Smooth muscle cell (in vitro differentiated cells): ENCODE measurements around the gene AMOTL1. TPM values are rescaled to one million over a fixed set of nuclear protein-coding genes. Genes with fewer than 3 reads are reported as not detected.

Experiments
- DNase-seq: peaks from one replicate; lab custom pipeline; 2025; ENCODE audit not compliant: unreplicated experiment; lab: John Stamatoyannopoulos, UW
- H2AFZ ChIP-seq: fragments of 200-600 bp; sonication (generic); 2 replicates; pipeline ENCODE4 v1.6.0; 2016; ENCODE audit warnings: antibody characterized with exemption, low read depth, mild to moderate bottlenecking
- H3F3A ChIP-seq: fragments of 200-600 bp; sonication (generic); 2 replicates; pipeline ENCODE4 v1.6.0; 2017; ENCODE audit warnings: antibody characterized with exemption, low read depth
- H3K27ac ChIP-seq: fragments of 200-600 bp; sonication (generic); 2 replicates; pipeline ENCODE4 v1.5.1; 2016; ENCODE audit warnings: low read depth, mild to moderate bottlenecking
- H3K27me3 ChIP-seq: fragments of 200-600 bp; sonication (generic); 2 replicates; pipeline ENCODE4 v1.6.1; 2016; ENCODE audit warnings: low read depth, mild to moderate bottlenecking
- H3K36me3 ChIP-seq: fragments of 200-600 bp; sonication (generic); 2 replicates; pipeline ENCODE4 v1.5.1; 2016; ENCODE audit warnings: low read depth
- H3K4me1 ChIP-seq: fragments of 200-600 bp; sonication (generic); 2 replicates; pipeline ENCODE4 v1.5.1; 2016; ENCODE audit warnings: low read depth
- H3K4me2 ChIP-seq: fragments of 200-600 bp; sonication (generic); 2 replicates; pipeline ENCODE4 v1.6.0; 2016; ENCODE audit warnings: mild to moderate bottlenecking
- H3K4me3 ChIP-seq: fragments of 200-600 bp; sonication (generic); 2 replicates; pipeline ENCODE4 v1.5.1; 2016; ENCODE audit warnings: mild to moderate bottlenecking
- H3K79me2 ChIP-seq: fragments of 200-600 bp; sonication (generic); 2 replicates; pipeline ENCODE4 v1.6.0; 2016; ENCODE audit warnings: low read depth, mild to moderate bottlenecking
- H3K9ac ChIP-seq: fragments of 200-600 bp; sonication (generic); 2 replicates; pipeline ENCODE4 v1.6.0; 2016; ENCODE audit warnings: low read depth
- H3K9me3 ChIP-seq: fragments of 200-600 bp; sonication (generic); replicated peaks from 2 replicates; pipeline ENCODE4 v1.5.1; 2016; ENCODE audit warnings: low read depth
- H4K20me1 ChIP-seq: fragments of 200-600 bp; sonication (generic); 2 replicates; pipeline ENCODE4 v1.6.0; 2016; ENCODE audit warnings: low read depth
- WGBS: methylation state at CpG from one replicate; pipeline ENCODE4 v1.1.7; 2016; ENCODE audit warnings: low lambda C conversion rate; 5-methylcytosine and 5-hydroxymethylcytosine counted together
- polyA plus RNA-seq: library from polyadenylated mRNA; unstranded; fragments of >200 nt; fragmentation: Nextera tagmentation; extraction: Ambion mirVana; gene quantifications from 2 replicates; pipeline ENCODE4 v1.2.1, GENCODE V29; 2016
- total RNA-seq: library from RNA; depleted of rRNA; stranded (reverse); fragments of >200 nt; gene quantifications from 2 replicates; pipeline ENCODE4 v1.2.3, GENCODE V29; 2014
- TF ChIP-seq, protein P1 (sequence below): fragments of 200-600 bp; sonication (generic); IDR thresholded peaks from 2 replicates; pipeline ENCODE4 v1.5.1; 2017; ENCODE audit warnings: borderline replicate concordance, mild to moderate bottlenecking, antibody characterized with exemption; ENCODE audit not compliant: insufficient read depth, poor library complexity, severe bottlenecking

The AMOTL1 gene
- total and polyA plus RNA-seq, 2 experiments from 2014 or later = 23.4 to 61.0 TPM

- H3F3A ChIP-seq = peaks cover 17% of the 10 kb centered on the region
- peaks cover 6% of the 10 kb centered on the region for H3K4me1 ChIP-seq
- no peak overlapping the region for H2AFZ ChIP-seq
- no peaks in the 10 kb centered on the region for H3K9me3 ChIP-seq
- no peak overlapping the region for H3K9ac ChIP-seq
- H3K27ac ChIP-seq = peak overlapping the region; percentile 26
- H3K4me3 ChIP-seq = no peak overlapping the region
- peaks cover 31% of the 10 kb centered on the region for H3K36me3 ChIP-seq
- TF ChIP-seq, protein P1, sequence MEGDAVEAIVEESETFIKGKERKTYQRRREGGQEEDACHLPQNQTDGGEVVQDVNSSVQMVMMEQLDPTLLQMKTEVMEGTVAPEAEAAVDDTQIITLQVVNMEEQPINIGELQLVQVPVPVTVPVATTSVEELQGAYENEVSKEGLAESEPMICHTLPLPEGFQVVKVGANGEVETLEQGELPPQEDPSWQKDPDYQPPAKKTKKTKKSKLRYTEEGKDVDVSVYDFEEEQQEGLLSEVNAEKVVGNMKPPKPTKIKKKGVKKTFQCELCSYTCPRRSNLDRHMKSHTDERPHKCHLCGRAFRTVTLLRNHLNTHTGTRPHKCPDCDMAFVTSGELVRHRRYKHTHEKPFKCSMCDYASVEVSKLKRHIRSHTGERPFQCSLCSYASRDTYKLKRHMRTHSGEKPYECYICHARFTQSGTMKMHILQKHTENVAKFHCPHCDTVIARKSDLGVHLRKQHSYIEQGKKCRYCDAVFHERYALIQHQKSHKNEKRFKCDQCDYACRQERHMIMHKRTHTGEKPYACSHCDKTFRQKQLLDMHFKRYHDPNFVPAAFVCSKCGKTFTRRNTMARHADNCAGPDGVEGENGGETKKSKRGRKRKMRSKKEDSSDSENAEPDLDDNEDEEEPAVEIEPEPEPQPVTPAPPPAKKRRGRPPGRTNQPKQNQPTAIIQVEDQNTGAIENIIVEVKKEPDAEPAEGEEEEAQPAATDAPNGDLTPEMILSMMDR = no peak
- no peak overlapping the region for H3K4me2 ChIP-seq
- no peak for DNase-seq
- H3K27me3 ChIP-seq = no peaks in the 10 kb centered on the region
- H4K20me1 ChIP-seq = peaks cover 20% of the 10 kb centered on the region
- 82% methylated on average over 6 of the region's 8 CpGs for WGBS
- peaks cover 12% of the 10 kb centered on the region for H3K79me2 ChIP-seq
Observed at GRCh38 chr11:94866231-94866822, 98.2 kb downstream of the AMOTL1 start.

DNA sequence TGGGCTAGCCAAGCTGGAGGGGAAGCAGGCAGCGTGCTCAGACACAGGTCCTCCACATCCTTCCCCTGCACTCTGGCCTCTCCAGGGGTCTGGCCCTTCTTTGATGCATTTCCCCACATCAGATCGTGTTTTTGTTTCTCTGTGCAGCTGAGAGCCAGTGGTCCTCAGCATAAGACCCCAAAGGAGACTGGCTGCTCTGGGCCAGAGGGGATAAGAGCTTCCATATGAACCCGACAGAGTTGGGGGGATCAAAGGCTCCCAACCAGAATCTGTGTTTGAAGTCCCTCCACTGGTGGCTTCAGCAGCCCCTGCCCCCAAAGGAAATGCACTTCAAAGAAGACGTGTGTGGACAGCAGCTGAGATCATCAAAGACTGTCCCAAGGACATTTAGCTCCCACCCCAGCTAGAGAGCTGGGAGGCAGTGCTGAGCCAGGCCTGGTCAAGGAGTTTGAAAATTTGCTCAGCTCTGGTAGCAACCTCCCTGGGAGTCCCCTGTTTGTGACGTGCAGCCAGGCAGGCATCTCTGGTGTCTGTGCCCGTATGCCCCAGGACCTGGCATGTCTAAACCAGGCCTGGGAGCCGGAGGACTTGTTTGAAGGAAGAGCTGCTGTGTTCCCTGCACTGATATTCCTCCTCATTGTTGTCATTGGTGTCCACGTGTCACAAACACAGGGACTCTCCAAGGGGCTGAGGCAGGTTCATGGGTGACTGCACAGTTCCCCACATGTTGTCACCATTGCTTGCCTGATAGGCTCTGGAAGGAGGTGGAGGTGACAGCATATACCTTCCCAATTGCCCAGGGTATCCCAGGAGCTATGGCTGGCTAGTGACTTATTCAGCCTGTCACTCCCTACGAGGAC lies 99.0 kb downstream of the AMOTL1 start:
- H3K27me3 ChIP-seq = no peaks in the 10 kb centered on the region
- no peak overlapping the region for H3K4me2 ChIP-seq
- no peak overlapping the region for H3K9ac ChIP-seq
- H3K4me3 ChIP-seq = no peak overlapping the region
- DNase-seq = no peak
- no peaks in the 10 kb centered on the region for H3K9me3 ChIP-seq
- peaks cover 12% of the 10 kb centered on the region for H3K79me2 ChIP-seq
- peaks cover 32% of the 10 kb centered on the region for H3K36me3 ChIP-seq
- TF ChIP-seq, protein P1 = no peak
- peak overlapping the region; percentile 26 for H3K27ac ChIP-seq
- H2AFZ ChIP-seq = no peak overlapping the region
- 82% methylated on average over 9 of the region's 9 CpGs for WGBS
- peaks cover 10% of the 10 kb centered on the region for H3F3A ChIP-seq
- peaks cover 12% of the 10 kb centered on the region for H4K20me1 ChIP-seq
- peaks cover 6% of the 10 kb centered on the region for H3K4me1 ChIP-seq

GRCh38 chr11:94868468-94868867 lies 100.3 kb downstream of the AMOTL1 start:
- Histone ChIP-seq H3K36me3 (peaks cover 32% of the 10 kb centered on the region), H3K27me3 (no peaks in the 10 kb centered on the region), H3K79me2 (peaks cover 12% of the 10 kb centered on the region), H3K4me2 (no peak overlapping the region), H3K4me3 (no peak overlapping the region), H3K9me3 (no peaks in the 10 kb centered on the region), H3K4me1 (peaks cover 6% of the 10 kb centered on the region), H2AFZ (no peak overlapping the region), H4K20me1 (peaks cover 5% of the 10 kb centered on the region), H3K9ac (no peak overlapping the region), H3K27ac (no peak overlapping the region), H3F3A (peaks cover 10% of the 10 kb centered on the region)
- 95% methylated on average over 5 of the region's 5 CpGs for WGBS
- DNase-seq = no peak
- TF ChIP-seq, protein P1 = no peak
